Activated T-cell treated with anti-CD3 and anti-CD28 coated beads for 48 hours (primary cell): ENCODE results near the gene SH2B3.
A peak's percentile ranks its signal among the peaks of the same experiment; 100 is the strongest.
"Not testable (repeated sequence)": the region's sequence is repeated elsewhere in the genome, so short reads cannot be mapped to it uniquely, and the experiment has no call there.

ENCODE experiments used
- DNase-seq: peaks from one replicate; pipeline ENCODE4 v3.0.0-alpha.2; 2020; ENCODE audit warnings: low read depth

Gene SH2B3

DNA sequence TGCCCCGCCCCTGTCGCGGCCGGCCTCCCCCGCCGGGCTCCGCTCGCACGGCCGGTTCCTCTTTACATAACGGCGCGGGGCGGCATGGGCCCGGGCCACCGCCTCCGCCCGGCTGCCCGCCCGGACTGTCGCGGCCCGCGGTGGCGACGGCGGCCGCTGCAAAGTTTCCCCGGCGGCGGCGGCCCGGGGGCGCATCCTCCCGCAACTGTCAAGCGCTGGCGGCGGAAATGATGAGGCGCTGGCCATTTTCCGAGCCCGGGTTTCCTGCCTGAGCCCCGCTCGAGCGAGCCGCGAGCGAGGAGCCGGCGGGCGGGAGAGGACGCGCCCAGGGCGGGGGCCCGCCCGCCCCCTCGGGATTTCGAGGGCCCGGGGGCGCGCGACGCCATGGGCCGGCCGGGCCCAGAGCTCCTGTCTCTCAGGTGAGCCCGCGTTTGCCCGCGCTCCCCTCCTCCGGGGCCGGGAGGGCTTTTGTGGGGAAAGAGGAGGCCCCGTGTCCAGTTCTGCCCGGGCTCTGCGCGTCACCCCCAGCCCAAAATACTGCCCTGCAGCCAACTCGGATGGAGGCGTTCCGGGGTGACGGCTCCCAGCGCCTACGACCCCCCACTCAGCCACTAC lies at the start of gene SH2B3:
Gene SH2B3, plus strand, starts transcription at position 65 of the 615 bp plus-strand sequence. CDS start 12,223 bp downstream, outside the sequence.
- peak; percentile 76 for DNase-seq

DNA sequence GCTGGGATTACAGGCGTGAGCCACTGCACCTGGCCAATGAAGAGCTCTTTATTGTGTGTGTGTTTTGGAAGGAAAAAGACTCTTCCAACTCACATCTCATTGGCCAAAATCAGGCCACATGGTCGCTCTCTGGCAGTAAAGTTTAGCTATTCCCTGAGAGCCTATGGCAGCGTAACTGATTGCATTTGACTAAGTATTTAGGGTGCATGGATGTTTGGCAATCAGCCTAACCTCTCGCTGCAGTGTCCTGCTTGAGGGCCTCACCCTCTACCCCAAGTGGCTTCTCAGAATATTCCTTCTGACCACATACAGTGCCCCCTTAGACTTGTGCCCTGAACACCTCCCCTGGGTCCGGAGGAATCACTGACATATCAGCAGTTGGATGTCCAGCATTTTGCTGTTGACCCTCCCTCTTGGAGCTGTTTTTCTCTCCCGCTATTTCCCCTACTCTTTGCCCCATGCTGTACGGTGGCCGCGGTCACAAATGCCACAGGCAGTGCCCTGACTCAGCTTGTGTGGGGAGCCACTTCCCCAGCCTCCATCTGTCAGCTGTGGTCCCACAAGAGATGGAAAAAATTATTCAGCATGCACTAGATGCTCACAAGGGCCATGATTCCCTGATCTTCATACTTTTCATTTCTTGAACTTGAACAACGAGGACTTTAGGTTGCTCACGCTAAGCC lies 46.4 kb upstream of the SH2B3 start:
- peak; percentile 46 for DNase-seq

DNA sequence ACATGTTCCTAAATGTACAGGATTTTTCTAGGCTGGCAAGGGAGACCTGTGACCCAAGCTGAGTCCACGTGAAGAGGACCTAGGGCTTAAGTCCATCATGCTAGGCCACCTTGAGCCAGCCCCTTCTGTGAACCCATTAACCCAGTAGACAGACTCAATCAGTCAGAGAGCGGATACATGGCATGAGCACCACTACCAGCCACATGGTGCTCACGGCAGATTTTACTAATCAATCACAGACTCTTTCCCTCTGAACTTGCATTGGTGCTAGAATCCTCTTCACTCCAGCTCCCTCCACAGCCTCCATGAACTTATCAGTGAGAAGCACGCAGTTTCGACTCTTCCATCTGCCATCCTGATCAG lies 45.8 kb upstream of the SH2B3 start:
- no peak for DNase-seq

DNA sequence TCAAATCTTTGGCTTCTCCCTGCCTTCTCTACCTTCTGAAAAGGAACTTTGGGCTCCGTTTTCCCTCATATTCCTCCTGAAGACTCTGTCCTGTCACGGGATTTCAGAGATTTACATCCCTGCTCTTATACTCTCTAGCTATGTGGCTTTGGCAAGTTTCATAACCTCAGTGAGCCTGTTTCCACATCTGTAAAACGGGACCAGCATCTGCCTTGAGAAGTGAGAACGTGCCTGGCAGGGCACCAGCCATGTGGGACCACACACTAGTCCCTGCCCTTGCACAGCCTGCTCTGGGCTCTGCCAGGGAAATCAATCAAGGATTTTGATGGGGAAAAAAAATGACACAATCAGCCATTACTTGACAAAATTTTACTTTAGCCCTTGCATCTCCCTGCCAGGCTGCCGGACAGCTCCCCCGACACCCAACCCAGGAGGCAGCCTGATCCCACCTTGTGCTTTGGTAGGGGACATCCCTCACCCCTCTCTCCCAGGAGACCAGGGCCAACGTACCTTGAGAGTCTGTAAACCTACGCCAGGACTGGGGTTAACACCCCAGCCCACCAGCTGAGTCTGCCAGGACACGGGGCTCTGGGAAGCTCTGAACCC lies 45.3 kb upstream of the SH2B3 start:
- no peak for DNase-seq

DNA sequence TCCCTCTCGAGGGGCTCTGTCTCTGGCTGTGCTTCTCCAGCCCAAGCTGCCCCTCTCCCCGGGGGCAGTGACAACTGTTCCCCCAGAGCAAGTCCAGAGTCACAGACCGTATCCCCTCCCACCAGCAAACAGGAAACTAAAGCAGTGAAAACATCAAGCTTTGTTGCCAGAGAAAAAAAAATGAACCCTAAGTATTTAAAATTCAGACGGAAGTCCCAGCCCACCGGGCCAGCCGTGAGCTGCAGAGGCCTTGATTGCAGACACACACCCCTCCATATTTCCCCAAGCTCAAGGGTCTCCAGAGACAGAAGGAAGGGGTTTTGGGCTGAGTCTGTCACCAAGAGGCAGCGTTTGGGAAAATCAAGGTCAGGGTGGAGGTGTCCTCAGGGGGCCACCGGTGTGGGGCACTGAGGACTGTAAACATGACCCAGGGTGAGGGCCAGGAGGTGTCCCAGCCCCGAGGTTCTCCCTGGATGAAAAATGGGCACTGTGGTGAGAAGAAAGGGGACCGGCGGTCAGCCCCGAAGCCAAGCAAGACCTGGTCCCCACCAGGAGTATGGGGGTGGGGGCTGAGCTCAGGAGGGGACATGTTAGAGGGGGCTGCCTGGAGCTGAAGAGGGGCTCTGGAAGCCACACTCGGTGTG lies 44.5 kb upstream of the SH2B3 start:
- no peak for DNase-seq

DNA sequence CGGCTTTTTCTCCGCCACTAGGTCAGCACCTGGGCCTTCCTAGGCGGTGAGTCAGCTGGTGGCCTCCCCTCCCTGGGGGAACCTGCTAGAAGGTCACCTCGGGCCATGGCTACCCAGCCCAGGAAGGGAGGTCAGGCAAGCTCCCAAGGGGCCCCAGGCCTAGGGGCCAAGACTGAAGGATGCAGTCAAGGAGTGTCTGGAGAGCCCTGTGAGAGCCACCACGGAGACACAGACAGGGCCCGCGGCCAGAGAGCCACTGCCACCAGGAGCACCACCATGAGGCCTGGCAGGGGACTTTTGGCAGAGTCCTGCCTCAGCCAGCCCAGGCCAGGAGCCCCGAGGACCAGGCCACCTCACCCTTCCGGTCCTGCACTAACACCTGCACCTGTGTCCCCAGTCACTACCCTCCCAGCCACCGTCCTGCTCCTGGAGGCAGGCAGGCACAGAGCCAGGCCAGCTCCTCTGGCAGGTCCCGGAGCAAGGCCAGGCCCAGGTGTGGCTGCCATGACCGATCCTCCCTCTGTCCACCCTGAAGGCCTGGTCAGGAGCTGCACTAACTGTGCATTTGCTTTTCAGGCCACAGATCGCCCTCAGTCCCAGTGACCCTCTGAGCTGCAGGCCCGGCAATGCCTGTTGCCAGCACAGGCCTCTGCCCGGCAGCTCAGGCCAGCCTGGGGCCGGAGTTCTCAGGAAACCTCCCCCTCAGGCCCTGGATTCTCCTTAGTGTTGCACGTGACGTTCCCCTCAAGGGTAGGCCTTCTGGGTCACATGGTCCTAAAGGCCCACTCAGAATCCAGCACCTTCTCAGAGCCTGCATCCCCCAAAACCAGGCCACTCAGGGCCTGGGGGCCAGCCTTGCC lies 43.8 kb upstream of the SH2B3 start:
- no peak for DNase-seq

DNA sequence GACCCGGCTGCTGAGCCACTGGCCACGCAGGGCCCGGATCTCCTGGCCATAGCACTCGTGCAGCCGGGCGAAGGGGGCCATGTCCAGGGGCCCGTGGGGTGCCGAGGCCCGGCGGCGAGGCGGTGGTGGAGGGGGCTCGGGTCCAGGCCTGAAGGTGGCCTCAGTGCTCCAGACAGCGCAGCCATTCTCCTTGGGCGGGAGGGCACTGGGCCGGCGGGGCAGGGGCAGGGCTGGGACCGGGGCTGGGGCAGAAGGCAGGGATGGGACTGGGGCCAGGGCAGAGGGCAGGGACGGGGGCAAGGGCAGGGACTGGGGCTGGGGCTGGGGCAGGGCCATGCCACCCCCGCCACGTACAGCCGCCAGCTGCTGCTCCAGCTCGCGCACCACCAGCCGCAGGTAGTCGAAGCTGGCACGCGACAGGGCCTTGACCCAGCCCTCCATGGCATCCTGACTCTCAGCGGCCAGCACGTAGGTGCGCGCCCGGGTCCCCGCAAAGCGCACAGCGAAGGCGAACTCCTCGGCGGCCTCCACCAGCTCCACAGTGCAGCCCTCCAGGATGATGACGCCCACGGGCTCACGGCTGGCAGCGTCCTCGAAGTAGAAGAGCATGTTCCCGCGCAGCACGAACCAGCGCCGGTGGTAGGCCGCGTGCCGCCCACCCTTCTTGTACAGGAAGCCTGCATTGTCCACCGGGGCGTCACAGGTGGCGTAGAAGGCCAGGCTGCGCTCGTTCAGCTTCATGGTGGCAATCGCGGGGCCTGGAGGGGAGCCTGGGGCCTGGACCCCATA lies 42.8 kb upstream of the SH2B3 start:
- no peak for DNase-seq

DNA sequence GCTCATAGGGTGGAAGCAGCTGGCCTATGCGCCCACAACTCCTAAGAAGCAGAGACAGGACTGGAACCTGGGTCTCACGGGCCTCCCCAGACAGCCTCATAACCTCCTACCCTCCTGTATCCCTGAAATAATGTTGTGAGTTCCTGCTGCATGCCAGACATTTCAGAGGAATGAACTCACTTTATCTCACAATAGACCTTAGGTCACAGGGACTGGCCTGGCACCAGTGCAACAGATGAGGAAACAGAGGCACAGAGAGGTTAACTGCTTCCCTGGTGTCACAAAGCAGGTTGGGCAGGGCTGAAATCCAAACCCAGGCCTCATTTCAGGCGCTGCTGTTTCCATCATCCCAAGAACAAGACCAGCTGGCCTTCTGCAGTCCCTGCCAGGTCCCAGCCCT lies 42.1 kb upstream of the SH2B3 start:
- no peak for DNase-seq

DNA sequence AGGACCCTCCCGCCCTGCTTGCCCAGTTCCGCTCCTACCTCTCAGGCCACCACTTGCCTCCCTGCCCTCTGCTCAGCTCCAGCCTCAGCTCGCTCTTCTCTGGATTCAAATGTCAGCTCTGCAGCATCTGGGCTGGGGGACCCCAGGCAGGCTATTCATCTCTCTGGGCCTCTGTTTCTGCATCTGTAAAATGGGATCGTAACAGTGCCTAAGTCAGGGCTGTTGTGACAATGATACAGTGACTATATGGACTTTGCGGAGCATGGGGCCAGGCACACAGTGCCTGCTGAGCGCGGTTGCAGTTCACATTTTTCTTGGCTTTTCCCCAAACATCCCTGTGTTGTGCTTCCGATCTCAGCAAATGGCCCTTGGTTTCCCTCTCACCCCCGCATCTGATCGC lies 39.6 kb upstream of the SH2B3 start:
- no peak for DNase-seq

DNA sequence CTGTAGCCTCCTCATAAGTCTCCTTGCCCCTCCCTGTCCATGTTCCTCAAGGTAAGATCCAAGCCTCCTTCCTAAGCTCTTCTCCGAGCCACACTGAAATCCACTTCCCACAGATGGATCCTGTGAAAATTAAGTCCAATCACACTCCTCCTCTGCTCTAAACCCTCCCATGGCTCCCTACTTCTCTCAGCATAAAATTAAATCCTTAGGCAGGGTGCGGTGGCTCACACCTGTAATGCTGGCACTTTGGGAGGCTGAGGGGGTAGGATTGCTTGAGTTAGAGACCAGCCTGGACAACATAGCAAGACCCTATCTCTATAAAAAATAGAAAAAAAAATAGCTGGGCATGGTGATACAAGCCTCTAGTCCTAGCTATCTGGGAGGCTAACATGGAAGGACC lies 39.1 kb upstream of the SH2B3 start:
- DNase-seq, result no peak

DNA sequence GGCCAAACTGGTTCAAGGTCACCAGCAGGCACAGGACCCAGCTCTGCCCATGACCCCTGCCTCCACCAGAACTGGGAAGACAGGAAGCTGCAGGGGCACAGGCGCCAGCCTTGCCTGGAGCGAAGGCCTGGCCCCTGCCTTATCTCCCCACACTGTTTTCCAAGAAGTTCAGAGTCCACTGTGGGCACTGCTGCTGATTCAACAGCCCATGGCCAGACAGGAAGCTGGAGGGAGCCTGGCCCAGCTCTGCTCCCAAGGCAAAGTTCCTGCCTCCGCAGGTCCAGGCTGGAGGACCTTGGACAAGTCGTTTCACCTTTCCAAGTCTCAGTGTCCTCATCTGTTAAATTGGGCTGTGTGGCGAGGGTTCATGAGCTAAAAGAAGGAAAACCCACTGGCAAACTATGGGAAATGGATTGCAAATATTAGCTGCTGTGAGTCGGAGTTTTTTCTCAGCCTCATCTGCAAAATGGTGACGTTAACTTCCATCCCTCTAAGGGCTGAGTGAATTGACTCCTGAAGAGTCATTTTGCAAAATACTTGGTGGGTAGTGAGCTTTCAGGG lies 38.0 kb upstream of the SH2B3 start:
- DNase-seq, result no peak

DNA sequence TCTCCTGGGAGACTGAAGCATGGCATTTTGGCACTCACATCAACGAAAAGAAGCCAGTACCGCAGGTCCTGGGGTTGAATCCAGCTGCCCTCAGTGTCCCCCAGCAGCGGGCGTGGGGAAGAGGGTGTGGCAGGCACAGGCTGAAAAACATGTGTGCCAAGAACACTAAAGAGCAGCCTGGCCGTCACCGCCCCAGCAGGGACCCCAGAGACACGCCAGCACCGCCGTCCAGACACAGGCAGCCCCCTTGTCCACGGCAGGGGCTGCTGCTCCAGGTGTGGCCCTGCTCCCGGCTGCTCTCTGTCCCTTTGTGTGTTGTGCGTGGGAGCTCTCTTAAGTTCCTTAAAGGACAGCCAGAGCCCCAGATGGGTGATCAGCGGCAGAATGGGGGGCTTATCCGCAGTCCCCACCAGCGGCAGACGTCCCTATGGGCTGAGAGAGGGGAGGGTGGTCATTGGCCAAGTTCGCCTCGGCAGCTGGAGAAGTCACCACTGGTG lies 37.4 kb upstream of the SH2B3 start:
- DNase-seq, result no peak

DNA sequence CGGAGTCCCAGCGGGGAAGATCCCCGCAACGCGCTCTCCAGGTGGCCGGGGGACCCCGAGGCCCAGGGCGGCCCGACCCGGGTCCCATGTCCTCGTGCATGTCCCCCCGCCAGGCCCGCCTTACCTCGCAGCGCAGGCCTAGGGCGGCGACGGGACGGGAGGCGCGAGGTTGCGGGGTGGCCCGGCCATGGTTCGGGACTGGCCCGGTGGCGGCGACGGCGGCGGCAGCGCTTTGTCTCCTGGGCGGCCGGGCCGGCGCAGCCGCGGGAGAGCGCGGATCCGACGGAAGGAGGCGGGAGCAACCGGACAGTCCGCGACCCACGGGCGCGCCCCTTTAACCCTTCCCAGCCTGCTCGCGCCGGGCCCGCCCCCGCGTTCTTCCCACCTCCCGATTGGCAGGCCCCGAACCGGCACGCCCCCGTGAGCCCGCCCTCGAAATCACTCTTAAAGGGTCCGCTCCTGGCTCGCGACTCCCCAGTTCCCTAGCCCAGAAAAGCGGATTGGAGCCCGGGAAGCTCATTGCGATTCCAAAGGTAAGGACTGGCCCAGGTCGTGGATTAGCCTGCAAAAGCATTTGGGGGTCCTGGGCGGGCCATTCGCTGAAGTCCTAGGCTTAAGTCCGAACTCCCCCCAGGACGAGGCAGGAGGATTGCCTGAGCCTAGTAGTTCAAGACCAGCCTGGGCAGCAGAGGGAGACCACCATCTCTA lies 36.8 kb upstream of the SH2B3 start, which contains the start of gene PHETA1:
Gene PHETA1, minus strand, starts transcription at position 308 of the 708 bp plus-strand sequence. CDS start 5,668 bp downstream, outside the sequence.
- DNase-seq, result peak; percentile 78

DNA sequence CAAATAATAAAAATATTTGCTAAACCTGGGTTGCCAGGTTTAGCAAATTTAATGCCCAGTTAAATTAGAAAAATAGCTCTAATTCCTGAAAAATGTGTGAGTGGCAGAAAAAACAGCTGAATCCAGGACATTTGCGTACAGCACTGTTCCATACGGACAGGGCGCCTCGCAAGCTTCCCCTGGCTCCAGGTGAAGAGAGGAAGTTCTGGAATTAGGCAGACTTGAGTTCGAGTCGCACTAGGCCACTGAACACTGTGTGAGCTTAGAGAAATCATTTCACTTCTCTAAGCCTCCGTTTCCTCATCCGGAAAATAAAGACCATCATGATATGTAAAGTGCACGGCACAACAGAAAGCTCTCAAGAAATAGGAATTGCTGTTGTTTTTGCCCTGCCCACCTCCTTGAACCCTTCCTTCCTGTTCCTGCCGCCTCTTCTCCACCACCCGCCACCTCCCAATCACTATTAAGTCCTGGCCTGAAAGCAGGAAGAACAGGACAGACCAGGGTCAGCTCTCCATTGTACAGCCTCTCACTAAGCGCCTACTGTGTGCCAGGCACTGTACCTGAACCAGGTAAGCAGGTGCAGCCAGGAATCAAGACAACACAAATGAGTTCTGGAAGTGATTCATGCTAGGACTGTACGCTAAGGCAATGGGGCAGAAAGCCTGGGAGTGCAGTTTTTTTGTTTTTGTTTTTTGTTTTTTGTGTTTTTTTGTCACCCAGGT lies 36.1 kb upstream of the SH2B3 start:
- DNase-seq, result no peak

DNA sequence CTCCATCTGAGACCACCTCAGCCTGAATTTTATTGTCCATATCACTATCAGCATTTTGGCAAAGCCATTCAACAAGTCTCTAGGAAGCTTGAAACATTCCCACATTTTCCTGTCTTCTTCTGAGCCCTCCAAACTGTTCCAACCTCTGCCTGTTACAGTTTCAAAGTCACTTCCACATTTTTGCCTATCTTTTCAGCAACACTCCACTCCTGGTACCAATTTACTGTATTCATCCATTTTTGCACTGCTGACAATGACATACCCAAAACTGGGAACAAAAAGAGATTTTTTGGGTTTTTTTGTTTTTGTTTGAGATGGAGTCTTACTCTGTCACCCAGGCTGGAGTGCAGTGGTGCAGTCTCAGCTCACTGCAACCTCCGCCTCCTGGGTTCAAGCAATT lies 32.5 kb upstream of the SH2B3 start:
- DNase-seq, result not testable (repeated sequence)

DNA sequence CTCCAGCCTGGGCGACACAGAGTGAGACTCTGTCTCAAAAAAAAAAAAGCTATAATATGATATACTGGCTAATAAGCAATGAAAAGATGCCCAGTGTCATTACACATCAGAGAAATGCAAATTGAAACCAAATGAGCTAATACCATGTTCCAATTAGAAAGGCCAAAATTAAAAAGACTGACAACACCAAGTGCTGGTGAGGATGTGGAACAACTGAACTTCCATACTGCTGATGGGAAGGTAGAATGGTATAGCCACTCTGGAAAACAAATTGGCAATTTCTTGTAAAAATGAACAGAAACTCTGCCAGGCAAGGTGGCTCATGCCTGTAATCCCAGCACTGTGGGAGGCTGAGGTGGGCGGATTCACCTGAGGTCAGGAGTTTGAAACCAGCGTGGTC lies 28.3 kb upstream of the SH2B3 start:
- DNase-seq, result no peak

DNA sequence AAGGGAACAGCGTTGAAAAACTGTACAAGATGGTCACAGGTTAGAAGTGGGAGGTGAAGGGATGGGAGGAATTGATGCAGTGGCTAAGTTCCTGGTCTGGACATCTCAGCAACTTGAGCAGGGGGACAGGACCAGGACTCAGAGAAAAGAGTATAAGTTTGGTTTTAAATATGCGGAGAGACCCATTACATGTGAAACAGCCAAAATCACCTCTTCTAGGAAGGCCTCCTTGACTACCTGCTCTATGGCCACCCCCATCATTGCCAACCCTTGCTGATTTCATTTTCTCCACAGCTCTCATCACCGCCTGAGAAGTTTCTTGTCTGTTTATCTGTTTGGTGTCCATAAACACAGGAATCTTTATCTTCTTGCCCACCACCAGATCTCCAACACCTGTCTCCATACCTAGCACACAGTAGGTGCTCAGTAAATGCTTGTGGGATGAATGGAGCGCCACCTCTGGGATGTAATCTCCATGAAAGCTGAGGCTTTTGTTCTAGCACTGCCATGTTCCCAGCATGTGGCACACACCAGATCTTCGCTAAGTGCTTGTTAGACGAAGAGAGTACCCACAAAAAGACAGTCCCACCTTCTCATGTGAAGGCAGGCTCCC lies 25.7 kb upstream of the SH2B3 start:
- DNase-seq, result no peak

DNA sequence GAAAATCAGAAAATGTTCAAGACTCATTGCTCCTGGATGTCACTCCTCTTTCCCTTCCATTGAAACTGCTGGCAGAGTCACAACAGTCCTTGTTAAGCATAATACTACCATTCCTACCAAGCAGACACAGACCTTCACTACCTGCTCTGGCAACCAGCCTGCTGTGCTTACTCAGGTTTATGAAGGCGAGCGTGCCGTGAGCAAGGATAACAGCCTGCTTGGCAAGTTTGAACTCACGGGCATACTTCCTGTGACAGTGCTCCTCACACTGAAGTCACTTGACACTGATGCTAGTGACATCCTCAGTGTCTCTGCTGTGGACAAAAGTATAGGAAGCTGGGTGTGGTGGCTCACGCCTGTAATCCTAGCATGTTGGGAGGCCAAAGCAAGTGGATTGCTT lies 21.1 kb upstream of the SH2B3 start:
- DNase-seq, result no peak

DNA sequence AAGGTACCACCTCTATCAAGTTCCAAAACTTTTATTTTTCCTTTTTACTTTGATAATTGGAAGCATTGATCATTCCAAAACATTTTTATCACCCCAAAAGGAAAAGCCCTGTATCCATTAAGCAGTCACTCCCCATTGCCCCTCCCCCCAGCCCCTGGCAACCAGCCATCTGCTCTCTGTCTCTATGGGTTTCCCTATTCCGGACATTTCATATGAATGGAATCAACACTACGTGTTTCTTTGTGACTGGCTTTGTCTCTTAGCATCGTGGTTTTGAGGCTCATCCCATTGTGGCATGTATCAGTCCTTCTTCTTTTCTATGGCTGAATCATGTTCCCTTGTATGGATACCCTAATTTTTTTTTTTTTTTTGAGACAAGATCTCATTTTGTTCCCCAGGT lies 18.8 kb upstream of the SH2B3 start:
- no peak for DNase-seq
